AG09319 (cell line): ENCODE results near the gene PARD6A.

Source experiments
- DNase-seq: peaks from one replicate; pipeline ENCODE4 v3.0.0-alpha.2; 2010; ENCODE audit warnings: low read depth; ENCODE audit errors: extremely low read depth
- TF ChIP-seq, protein P1 (sequence below): IDR thresholded peaks from 2 replicates; pipeline ENCODE4 v1.5.1; 2011; ENCODE audit warnings: low read depth, mild to moderate bottlenecking, inconsistent platforms, low read length, moderate library complexity

Gene PARD6A

DNA sequence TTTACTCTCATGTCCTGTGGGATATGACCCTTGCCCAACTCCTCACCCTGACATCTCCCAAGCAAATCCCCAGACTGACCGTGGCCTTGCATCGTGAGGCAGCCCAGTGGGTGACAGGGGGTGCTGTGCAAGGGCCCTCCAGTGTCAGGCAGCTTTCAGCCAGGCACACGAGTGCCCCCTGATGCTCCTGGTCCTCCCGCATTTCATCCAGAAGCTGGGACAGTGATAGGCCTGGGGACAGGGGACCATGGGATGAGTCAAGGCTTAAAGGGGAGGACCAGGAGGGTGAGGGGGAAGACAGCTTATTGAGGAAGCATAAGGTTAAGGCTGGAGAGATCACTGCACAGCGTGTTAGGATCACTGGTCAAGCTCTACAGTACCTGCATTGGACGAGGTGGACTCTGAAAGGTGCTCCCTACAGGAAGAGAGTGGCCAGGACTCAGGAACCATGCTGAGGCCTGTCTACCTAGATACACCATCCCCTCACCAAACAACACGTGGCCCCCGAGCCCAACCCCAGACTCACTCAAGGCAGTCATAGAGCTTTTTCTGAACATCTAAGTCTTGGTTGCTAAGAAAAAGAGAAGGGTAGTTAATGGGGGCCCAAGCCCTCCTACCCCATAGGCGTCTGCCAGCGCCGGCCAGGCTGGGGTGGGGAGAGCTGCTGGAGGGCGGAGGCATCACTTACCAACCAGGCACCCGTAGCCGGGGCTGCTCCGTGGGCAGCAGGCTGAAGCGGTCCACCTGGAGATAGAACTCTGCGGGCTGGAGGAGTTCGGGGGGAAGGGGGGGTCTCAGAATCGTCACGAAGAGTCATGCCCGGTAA, 1.7 kb upstream of the PARD6A start:
- no peak for DNase-seq
- TF ChIP-seq, protein P1, sequence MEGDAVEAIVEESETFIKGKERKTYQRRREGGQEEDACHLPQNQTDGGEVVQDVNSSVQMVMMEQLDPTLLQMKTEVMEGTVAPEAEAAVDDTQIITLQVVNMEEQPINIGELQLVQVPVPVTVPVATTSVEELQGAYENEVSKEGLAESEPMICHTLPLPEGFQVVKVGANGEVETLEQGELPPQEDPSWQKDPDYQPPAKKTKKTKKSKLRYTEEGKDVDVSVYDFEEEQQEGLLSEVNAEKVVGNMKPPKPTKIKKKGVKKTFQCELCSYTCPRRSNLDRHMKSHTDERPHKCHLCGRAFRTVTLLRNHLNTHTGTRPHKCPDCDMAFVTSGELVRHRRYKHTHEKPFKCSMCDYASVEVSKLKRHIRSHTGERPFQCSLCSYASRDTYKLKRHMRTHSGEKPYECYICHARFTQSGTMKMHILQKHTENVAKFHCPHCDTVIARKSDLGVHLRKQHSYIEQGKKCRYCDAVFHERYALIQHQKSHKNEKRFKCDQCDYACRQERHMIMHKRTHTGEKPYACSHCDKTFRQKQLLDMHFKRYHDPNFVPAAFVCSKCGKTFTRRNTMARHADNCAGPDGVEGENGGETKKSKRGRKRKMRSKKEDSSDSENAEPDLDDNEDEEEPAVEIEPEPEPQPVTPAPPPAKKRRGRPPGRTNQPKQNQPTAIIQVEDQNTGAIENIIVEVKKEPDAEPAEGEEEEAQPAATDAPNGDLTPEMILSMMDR: no peak

DNA sequence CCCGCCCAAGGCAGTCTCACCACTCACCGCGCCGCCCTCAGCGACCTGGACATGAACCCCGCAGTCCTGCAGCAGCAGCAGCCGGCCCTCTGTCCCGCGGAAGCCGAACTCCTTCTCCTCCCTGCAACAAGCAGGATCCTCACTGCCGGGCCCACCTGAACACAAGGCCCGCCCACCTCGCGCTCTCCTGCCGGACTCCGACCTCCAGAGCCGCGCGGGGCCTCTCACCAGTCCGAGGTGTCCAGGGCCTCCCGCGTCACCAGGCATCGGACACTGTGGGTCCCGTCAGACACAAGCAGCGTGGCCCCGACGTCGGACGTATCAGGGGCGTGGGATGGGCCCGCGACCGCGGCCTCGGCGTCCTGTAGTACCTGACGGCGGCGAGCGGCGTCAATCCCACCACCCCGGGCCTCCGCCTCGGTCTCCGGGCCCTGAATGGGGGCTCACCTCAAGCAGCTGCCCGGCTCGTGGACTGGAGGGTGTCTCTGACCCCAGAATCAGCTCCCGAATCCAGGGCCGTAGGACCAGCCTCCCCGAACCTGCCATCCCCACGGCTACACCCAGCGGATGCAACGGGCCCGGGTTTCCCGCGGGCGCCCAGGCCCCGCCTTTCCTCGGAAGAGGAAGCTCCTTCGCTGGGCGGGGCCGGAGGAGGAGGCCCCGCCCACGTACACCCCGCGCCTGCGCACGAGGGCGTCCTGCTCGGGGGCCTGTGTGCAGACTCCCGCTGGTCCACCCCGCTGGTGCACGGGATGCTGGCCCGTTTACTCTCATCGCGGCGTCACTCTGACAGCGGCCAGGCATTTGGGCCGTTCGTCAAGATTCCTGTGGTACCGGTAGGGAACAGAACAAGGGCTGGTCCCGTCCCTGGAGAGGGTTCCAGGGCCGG, 841 bp upstream of the PARD6A start, which contains the start of gene ACD:
Gene ACD, minus strand, starts transcription at position 586 of the 889 bp plus-strand sequence. Its CDS starts 40 bp downstream, at position 546.
- TF ChIP-seq, protein P1: no peak; the same call in 1 of the 2 replicates
- DNase-seq: peak; percentile 64

GRCh38 chr16:67661101-67661761, 471 bp downstream of the PARD6A start:
- no peak for DNase-seq

GRCh38 chr16:67661886-67662652, 1.3 kb downstream of the PARD6A start:
- TF ChIP-seq, protein P1: no peak
- DNase-seq: no peak

More at GRCh38 chr16:67661101-67661761, 471 bp downstream of the PARD6A start:
- TF ChIP-seq, protein P1: no peak

DNA sequence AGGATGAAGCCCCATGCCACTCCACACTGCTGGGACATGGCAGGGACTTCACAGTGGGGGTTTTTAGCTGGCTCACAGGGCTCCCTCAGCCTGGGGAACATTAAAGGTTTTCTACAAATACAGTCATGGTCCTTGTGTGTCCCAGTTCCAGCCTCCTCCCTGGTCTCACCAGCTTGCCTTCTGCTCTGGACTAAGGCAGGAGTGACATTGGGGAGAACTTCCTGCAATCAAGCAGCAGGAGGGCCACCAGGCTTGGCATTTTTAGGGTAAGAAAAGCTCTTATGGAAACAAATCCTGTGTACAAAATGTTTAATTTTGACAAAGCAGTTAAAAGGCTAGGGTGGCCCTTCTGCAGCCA, 1.9 kb downstream of the PARD6A start:
- DNase-seq: no peak
- TF ChIP-seq, protein P1: no peak

DNA sequence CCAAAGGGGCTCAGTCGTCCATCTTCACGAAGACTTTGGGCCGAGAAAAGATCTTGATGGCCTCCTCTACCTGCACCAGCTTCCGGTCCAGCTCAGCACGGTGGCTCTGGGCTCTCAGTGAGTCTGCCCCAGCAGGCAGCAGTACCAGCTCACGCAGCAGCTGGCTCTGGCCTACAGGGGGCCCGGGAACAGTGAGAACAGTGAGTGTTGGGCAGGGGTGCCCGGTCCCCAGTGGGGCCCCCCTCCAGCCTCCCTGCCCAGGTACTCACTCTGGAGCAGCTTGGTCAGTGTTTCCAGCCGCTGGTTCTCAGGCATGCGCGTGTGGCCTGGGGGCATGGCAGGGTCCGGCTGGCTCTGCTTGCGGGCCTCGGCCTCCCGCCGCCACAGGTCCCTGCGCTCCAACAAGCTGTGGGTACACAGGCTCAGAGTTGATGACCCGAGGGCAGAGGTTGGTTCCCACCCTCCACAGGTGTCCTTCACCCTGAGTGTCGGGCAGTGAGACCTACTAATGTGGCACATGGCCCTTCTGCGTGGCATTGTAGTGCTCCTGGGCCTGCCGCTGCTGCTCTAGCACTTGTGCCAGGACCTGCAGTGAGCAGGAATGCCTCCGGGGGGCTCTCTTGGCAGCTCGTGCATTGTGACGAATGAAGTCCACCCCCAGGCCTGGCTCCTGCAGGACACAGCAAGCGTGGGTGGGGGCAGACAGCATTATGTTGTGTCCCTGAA, 2.6 kb downstream of the PARD6A start:
- TF ChIP-seq, protein P1: no peak; the same call in 1 of the 2 replicates
- no peak for DNase-seq
